ENCODE data around the gene TM4SF1.

Gene TM4SF1

DNA sequence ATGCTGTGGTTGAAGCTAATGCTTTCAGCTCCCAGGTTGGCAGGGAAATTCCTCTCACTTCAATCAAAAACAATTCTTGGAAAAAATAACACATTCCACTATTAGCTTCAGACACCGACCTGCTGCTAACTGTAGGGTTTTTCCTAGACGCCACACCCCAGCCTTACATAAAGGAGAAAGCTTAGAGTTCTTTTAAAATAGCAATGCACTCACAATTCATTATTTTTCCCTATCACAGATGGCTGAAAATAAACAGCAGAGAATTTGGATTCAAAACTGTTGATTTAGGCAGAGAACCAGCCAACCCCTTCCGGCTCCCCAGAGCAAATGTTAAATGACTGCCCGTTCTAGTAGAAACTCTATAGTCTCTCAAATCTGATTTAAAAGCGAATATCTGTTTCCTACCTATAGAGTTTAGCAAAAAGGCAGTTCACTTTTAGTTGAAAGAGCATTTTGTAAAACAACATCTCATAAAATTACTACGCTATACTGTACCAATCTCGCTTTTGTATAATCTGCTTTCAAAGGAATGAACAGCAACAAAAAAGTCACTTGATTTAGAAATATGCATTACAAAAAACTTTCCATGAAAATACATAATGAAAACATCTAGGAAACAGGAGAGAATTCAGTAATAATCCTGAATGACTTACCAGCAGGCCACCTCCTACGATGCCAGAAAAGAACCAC is 586 bp downstream of the TM4SF1 start:
- FAIRE-seq (no peak), DNase-seq (ENCODE audit: extremely low spot score, insufficient read length, low read depth) (no peak)

DNA sequence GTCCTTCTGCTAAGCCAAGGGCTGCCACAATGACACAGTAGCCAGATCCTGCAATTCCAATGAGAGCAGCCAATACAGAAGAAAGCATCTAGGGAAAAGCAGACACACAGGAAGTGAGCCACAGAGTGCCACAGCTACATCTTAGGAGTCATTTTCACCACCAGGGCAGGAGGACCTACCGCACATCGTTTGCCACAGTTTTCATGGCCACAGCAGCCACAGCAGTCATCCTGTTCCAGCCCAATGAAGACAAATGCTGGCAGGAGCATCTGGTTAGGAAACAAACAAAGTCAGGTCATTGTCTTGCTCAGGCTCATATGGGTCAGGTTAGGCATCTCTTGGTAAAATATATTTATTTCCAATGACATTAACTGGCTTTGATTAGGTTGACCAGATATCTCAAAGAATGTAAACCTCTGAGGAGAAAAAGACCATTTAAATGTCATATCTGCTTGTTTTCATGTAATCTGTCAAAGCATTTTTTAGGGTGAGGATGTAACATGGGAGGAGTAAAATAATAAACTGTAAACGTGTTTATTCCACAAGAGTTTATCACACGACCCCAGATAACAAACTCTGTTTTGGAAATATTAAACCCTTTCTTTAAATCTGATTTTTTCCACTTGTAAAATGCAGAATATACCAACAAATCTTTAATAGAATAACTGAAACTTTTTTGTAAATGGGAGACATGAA is 1.8 kb downstream of the TM4SF1 start:
- no peak for DNase-seq (ENCODE audit: extremely low spot score, insufficient read length, low read depth)
- no peak for FAIRE-seq

GRCh38 chr3:149374793-149375500 is 2.5 kb downstream of the TM4SF1 start:
- no peak for DNase-seq (ENCODE audit: extremely low spot score, insufficient read length, low read depth)
- FAIRE-seq, result no peak

DNA sequence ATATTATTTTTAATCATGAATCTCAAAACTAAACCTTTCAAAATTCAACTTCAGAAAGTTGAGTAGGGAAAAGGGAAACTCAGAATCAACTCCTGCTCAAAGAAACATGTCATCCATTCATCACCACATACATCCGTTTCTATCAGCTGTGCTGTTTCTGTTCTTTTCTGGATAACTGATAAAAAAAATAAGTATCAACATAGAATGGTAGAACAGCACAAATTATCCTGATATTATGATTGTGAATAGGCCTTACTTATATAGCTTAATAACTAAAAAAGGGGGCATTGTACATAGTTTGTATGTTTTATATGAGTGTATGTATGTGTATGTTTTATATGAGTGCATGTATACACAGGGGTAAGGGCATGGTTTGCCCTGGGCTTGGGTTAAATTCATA is 3.1 kb downstream of the TM4SF1 start:
- DNase-seq (ENCODE audit: extremely low spot score, insufficient read length, low read depth), result no peak
- no peak for FAIRE-seq

GRCh38 chr3:149373235-149374125 is 4.0 kb downstream of the TM4SF1 start:
- DNase-seq (ENCODE audit: extremely low spot score, insufficient read length, low read depth) (no peak), FAIRE-seq (no peak)

- DNase-seq (ENCODE audit: extremely low spot score, insufficient read length, low read depth), result no peak
- no peak for FAIRE-seq
These were observed 5.7 kb downstream of the TM4SF1 start for GRCh38 chr3:149371723-149372114.

DNA sequence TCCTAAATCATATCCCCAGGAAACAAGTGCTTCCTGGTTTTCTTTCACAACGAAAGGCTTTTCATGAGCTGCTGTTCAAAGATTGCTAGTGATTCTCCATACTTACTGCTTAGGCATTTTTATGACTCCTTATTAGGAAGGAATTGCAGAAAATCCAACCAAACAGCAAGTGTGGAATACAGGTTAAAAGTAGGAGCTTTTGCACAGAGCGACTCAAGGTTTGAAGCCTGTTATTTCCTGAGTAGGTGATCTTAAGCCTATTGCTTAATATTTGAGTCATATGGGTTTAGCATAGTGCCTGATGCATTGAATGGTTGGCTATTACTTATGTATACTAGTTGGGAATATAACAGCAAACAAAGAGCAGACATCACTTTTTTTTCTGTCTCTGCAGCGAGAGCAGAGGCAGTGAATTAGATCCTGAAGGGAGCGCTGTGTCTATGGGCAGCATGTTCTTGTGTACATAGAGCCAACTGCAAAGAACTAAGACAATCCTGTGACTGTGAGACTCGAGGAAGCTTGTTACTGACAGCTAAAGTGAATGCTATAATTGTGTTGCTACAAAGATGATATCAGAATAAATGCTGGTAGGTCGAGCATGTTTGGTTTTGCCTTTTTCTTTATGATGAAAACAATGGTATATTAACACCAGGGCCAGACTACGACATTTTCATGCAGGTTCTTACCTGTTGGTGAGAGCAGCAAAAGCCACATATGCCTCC is 6.3 kb downstream of the TM4SF1 start:
- FAIRE-seq (no peak), DNase-seq (ENCODE audit: extremely low spot score, insufficient read length, low read depth) (no peak)

GRCh38 chr3:149369991-149370866 is 7.2 kb downstream of the TM4SF1 start:
- DNase-seq (ENCODE audit: extremely low spot score, insufficient read length, low read depth) (no peak), FAIRE-seq (no peak)

- no peak for DNase-seq (ENCODE audit: extremely low spot score, insufficient read length, low read depth)
- FAIRE-seq, result no peak
These were observed 8.6 kb downstream of the TM4SF1 start for GRCh38 chr3:149368674-149369497.

DNA sequence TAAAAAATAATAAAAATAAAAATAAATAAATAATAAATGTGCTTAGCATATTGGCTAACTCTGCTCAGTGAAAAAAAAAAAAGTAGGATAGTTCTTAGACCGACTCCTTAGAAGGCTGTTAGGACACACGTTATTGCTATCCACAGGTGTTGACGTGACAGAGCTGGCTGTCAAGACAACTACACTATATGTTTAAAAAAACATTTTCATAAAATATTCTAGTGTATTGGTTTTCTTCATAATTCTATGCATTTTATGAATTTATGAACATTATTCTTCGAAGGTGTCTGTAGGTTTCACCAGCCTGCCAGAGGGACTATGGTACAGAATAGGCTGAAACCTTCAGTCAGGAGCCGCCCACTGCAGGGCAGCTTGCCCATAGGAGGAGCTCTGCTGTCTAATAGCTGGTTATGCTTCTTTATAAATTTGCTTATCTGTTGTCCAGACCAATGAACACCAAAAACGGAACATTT is 9.2 kb downstream of the TM4SF1 start:
- FAIRE-seq, result no peak
- DNase-seq (ENCODE audit: extremely low spot score, insufficient read length, low read depth), result no peak

DNA sequence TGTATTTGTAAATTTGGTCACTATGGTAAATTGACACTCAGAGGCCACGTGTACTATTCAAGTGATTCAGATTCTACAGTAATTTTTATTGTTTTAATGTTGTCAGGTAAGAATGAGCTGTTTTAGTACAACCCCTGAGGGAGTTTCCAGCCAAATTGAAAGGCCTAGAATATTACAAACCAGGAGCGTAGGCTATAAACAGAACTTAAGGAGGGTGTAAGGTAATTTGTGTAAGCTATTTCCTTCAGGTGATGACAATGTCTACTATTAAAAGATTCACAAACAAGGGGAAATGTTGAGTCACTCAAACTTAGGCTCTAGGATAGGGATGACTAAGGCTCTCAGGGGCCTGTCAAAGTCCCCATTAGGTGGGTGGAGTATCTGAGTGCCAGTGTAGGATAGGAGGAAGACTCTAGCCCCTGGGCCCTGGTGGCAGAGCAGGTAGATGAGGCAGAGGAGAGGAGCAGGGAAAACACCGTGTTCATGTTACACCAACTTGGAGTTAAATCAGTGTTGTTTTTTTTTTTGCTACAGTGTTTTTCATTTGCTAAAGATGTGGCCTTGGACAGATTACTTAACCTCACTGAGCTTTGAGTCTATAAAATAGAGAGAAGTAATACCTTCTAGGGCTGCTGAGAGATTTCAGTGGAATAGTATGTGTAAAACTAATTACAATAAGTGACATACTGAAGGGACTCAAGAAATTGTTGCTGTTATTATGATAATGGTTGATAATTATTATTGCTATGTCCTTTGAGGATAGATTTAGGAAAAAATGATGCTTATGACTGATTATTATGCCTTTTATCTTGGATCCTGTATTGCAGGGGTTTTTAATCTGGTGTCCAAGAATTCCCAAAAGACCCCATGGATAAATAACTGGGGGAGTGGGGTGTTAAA is 10.3 kb downstream of the TM4SF1 start:
- DNase-seq (ENCODE audit: extremely low spot score, insufficient read length, low read depth) (no peak), FAIRE-seq (no peak)

- no peak for FAIRE-seq
These were observed 11.4 kb downstream of the TM4SF1 start for GRCh38 chr3:149366031-149366430.

DNA sequence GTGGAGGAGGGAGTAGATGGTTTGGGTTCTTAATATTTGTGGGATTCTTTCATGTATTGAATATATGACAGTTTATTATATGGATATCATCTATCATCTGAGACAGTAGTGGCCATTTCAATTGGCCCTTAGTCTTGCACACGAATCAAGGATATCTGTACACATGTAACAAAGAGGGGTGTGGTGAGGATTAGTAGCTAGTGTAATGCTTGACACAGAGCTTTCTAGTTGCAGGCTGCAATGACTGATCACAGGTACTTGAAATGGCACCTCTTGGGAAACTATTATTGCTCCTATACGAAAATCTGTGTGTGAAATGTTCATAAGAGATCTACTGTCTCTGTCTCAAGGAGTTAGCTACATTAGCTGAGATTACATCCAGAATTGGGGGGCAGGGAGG is 12.8 kb downstream of the TM4SF1 start:
- FAIRE-seq, result no peak
- no peak for DNase-seq (ENCODE audit: extremely low spot score, insufficient read length, low read depth)

More at GRCh38 chr3:149366031-149366430, 11.4 kb downstream of the TM4SF1 start:
- DNase-seq (ENCODE audit: extremely low spot score, insufficient read length, low read depth), result no peak

DNA sequence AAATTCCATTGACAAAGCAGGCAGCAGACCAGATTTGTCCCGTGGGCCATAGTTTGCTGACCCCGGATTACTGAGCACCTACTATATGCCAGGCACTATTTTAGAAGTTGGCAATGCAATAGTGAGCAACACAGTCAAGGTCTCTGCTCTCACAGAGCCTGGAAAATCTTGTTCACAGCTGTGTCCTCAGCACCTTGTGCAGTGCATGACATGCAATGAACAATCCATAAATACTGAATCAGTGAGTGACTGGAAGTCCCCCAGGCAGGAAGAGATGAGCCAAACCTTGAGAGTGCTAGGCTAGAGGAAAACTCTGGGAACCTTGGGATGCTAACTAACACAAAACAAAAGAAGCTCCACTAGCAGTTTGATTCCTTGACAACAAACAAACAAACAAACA is 14.4 kb downstream of the TM4SF1 start:
- no peak for FAIRE-seq
- DNase-seq (ENCODE audit: extremely low spot score, insufficient read length, low read depth), result no peak

GRCh38 chr3:149362366-149362765 is 15.1 kb downstream of the TM4SF1 start:
- no peak for DNase-seq (ENCODE audit: extremely low spot score, insufficient read length, low read depth)
- FAIRE-seq, result no peak

DNA sequence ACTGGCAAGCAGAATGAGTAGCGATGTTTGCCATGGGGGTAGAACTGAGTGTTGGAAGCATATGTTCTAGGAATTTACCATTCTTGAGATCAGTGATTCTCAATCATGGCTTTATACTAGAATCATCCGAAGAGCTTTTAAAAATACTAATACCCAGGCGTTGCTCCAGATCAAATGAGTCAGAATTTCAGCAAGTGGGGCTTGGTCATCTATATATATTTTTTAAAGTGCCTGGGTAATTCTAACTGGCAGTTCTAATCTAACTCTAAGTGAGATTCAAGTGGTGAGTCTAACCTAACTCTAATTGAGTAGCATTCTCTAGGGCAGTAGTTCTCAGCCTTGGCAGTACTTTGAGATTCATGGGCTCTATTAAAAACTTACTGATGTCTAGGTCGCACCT is 20.8 kb downstream of the TM4SF1 start:
- no peak for FAIRE-seq

More for the DNA sequence above, 20.8 kb downstream of the TM4SF1 start:
- no peak for DNase-seq (ENCODE audit: extremely low spot score, insufficient read length, low read depth)
